IMR-90 (cell line): ENCODE measurements around the gene DGKQ. TPM values are rescaled to one million over a fixed set of nuclear protein-coding genes. Genes with fewer than 3 reads are reported as not detected.

Experiments
- ATAC-seq: fragments of 200-7000 bp; cut with Tn5 transposase; 2 replicates; pipeline ENCODE4 v1.9.1; 2020; ENCODE audit warnings: low read depth, mild to moderate bottlenecking, moderate library complexity
- BruUV-seq: library from RNA; stranded (reverse); fragments of 400-500 nt; replicated peaks from 2 replicates; lab custom pipeline; 2021; lab: Mats Ljungman, UMichigan
- CTCF ChIA-PET: fragments of 300-600 bp; formaldehyde crosslinking; extraction: SDS; loops from one replicate; lab custom pipeline; 2021; ENCODE audit warnings: antibody characterized with exemption; lab: Yijun Ruan, JAX
- POLR2A ChIA-PET: fragments of 300-600 bp; sonication (Branson Sonifier 250); formaldehyde crosslinking; loops from one replicate; lab custom pipeline; 2022; ENCODE audit warnings: antibody characterized with exemption; ENCODE audit not compliant: unreplicated experiment; lab: Charles Lee
- DNase-seq: peaks from one replicate; pipeline ENCODE4 v3.0.0; 2013
- H2AFZ ChIP-seq: replicated peaks from 2 replicates; pipeline ENCODE3; 2013; ENCODE audit warnings: low read length, mild to moderate bottlenecking; ENCODE audit not compliant: poor library complexity
- H2AK5ac ChIP-seq: 2 replicates; pipeline ENCODE4 v1.6.1; 2013; ENCODE audit warnings: low read depth, low read length, inconsistent platforms
- H2AK9ac ChIP-seq: replicated peaks from 2 replicates; pipeline ENCODE3; 2013; ENCODE audit warnings: mild to moderate bottlenecking, low read depth, low read length, moderate library complexity; ENCODE audit not compliant: poor library complexity
- H2BK120ac ChIP-seq: 2 replicates; pipeline ENCODE4 v1.6.1; 2013; ENCODE audit warnings: low read depth, low read length, inconsistent platforms
- H2BK15ac ChIP-seq: 3 replicates; pipeline ENCODE4 v1.6.1; 2013; ENCODE audit warnings: low read depth, low read length, inconsistent platforms
- H2BK20ac ChIP-seq: 2 replicates; pipeline ENCODE4 v1.6.1; 2013; ENCODE audit warnings: low read depth, mild to moderate bottlenecking, inconsistent platforms, low read length, moderate library complexity
- H2BK5ac ChIP-seq: 2 replicates; pipeline ENCODE4 v1.6.1; 2013; ENCODE audit warnings: mild to moderate bottlenecking, low read depth, low read length, inconsistent platforms; ENCODE audit not compliant: poor library complexity, severe bottlenecking
- H3K14ac ChIP-seq: replicated peaks from 2 replicates; pipeline ENCODE4 v1.6.1; 2013; ENCODE audit warnings: low read depth, low read length, inconsistent platforms
- H3K18ac ChIP-seq: 2 replicates; pipeline ENCODE4 v1.6.1; 2013; ENCODE audit warnings: low read depth, low read length, control low read depth
- H3K23ac ChIP-seq: 2 replicates; pipeline ENCODE4 v1.6.1; 2013; ENCODE audit warnings: low read depth, low read length, inconsistent platforms
- H3K27ac ChIP-seq: 2 replicates; pipeline ENCODE4 v1.5.1; 2013; ENCODE audit warnings: mild to moderate bottlenecking, control low read depth, low read length; ENCODE audit not compliant: insufficient read depth
- H3K27me3 ChIP-seq: 2 replicates; pipeline ENCODE4 v1.6.1; 2013; ENCODE audit warnings: low read length; ENCODE audit not compliant: control insufficient read depth, insufficient read depth
- H3K36me3 ChIP-seq: 2 replicates; pipeline ENCODE4 v1.6.1; 2013; ENCODE audit warnings: low read length, mixed read lengths; ENCODE audit not compliant: control insufficient read depth, insufficient read depth
- H3K4ac ChIP-seq: 2 replicates; pipeline ENCODE4 v1.6.1; 2013; ENCODE audit warnings: low read depth, low read length, inconsistent platforms
- H3K4me1 ChIP-seq: 2 replicates; pipeline ENCODE4 v1.6.1; 2013; ENCODE audit warnings: low read length, mixed read lengths; ENCODE audit not compliant: control insufficient read depth, insufficient read depth
- H3K4me2 ChIP-seq: 2 replicates; pipeline ENCODE4 v1.6.1; 2013; ENCODE audit warnings: low read depth, mild to moderate bottlenecking, control low read depth, low read length, moderate library complexity
- H3K4me3 ChIP-seq: 2 replicates; pipeline ENCODE4 v1.5.1; 2013; ENCODE audit warnings: low read depth, mild to moderate bottlenecking, control low read depth, low read length, moderate library complexity; ENCODE audit not compliant: insufficient read depth
- H3K56ac ChIP-seq: 2 replicates; pipeline ENCODE4 v1.6.1; 2013; ENCODE audit warnings: low read length, inconsistent platforms; ENCODE audit not compliant: insufficient read depth; ENCODE audit errors: extremely low read depth
- H3K79me1 ChIP-seq, 2 experiments: 2 replicates each; pipeline ENCODE4 v1.6.1; 2013; ENCODE audit warnings: low read length in 2 of 2, inconsistent platforms in 1 of 2, low read depth in 1 of 2
- H3K9ac ChIP-seq: 2 replicates; pipeline ENCODE4 v1.6.1; 2013; ENCODE audit warnings: low read depth, low read length, control low read depth
- H3K9me1 ChIP-seq: 2 replicates; pipeline ENCODE4 v1.6.1; 2013; ENCODE audit warnings: low read length, inconsistent platforms; ENCODE audit not compliant: insufficient read depth
- H3K9me3 ChIP-seq: 2 replicates; pipeline ENCODE4 v1.6.1; 2013; ENCODE audit warnings: low read length; ENCODE audit not compliant: control insufficient read depth, insufficient read depth
- H4K20me1 ChIP-seq: 2 replicates; pipeline ENCODE4 v1.6.1; 2013; ENCODE audit warnings: low read length, inconsistent platforms; ENCODE audit not compliant: insufficient read depth
- H4K5ac ChIP-seq: 2 replicates; pipeline ENCODE4 v1.6.1; 2013; ENCODE audit warnings: mild to moderate bottlenecking, low read depth, low read length, control low read depth
- H4K8ac ChIP-seq, 2 experiments: 2 replicates each; pipeline ENCODE4 v1.6.1; 2013; ENCODE audit warnings: low read depth in 2 of 2, low read length in 2 of 2, control low read depth in 1 of 2, inconsistent platforms in 1 of 2
- H4K91ac ChIP-seq: 2 replicates; pipeline ENCODE4 v1.6.1; 2013; ENCODE audit warnings: low read depth, low read length, inconsistent platforms; ENCODE audit not compliant: insufficient read depth
- BHLHE40 ChIP-seq: fragments of 150-350 bp; IDR thresholded peaks from 2 replicates; pipeline ENCODE4 v1.6.1; 2016; ENCODE audit warnings: mild to moderate bottlenecking, low read depth, low read length
- CEBPB ChIP-seq: IDR thresholded peaks from 2 replicates; pipeline ENCODE4 v1.6.1; 2012; ENCODE audit warnings: low read depth, low read length, improper control_type of control experiment
- CHD1 ChIP-seq: IDR thresholded peaks from 2 replicates; pipeline ENCODE4 v1.6.1; 2012; ENCODE audit warnings: low read depth, low read length, improper control_type of control experiment
- FOS ChIP-seq: fragments of 150-350 bp; IDR thresholded peaks from 2 replicates; pipeline ENCODE4 v1.6.1; 2016; ENCODE audit warnings: low read depth, low read length
- MAFK ChIP-seq: IDR thresholded peaks from 2 replicates; pipeline ENCODE4 v1.6.1; 2012; ENCODE audit warnings: low read depth, low read length, improper control_type of control experiment
- POLR2A ChIP-seq: IDR thresholded peaks from 2 replicates; pipeline ENCODE4 v1.6.1; 2012; ENCODE audit warnings: mild to moderate bottlenecking, low read depth, low read length
- RAD21 ChIP-seq: IDR thresholded peaks from 2 replicates; pipeline ENCODE4 v1.6.1; 2012; ENCODE audit warnings: low read length, improper control_type of control experiment
- RCOR1 ChIP-seq: IDR thresholded peaks from 2 replicates; pipeline ENCODE4 v1.6.1; 2012; ENCODE audit warnings: mild to moderate bottlenecking, low read length, improper control_type of control experiment; ENCODE audit not compliant: insufficient replicate concordance
- RFX5 ChIP-seq: IDR thresholded peaks from 2 replicates; pipeline ENCODE4 v1.8.0; 2012; ENCODE audit warnings: low read depth, mild to moderate bottlenecking, low read length, moderate library complexity
- SMC3 ChIP-seq: fragments of 150-350 bp; IDR thresholded peaks from 2 replicates; pipeline ENCODE4 v1.6.1; 2016; ENCODE audit warnings: low read depth, mild to moderate bottlenecking, antibody characterized with exemption, low read length, moderate library complexity
- WGBS, 2 experiments: methylation state at CpG; one replicate each; pipeline versions ENCODE4 v1.1.5 to v1.1.7; 2013; ENCODE audit warnings: missing lambda C conversion rate in 2 of 2; ENCODE audit not compliant: insufficient read length in 1 of 2; ENCODE audit errors: extremely low coverage in 2 of 2; 5-methylcytosine and 5-hydroxymethylcytosine counted together
- dilution Hi-C: fragments of 300-500 bp; cut with HindIII; formaldehyde crosslinking; loops from one replicate; pipeline ENCODE4 v1.14.3; 2018; ENCODE audit warnings: low sequenced_read_pairs; ENCODE audit not compliant: unreplicated experiment
- in situ Hi-C: fragments of 300-500 bp; cut with MboI; formaldehyde crosslinking; loops from 3 replicates; pipeline ENCODE4 v1.14.3; 2019; ENCODE audit warnings: low sequenced_read_pairs, inconsistent platforms, mixed read lengths
- intact Hi-C: fragments of 100-400 bp; cut with micrococcal nuclease; formaldehyde crosslinking; loops from 2 replicates; pipeline ENCODE4 v1.10.0; 2022
- polyA plus RNA-seq, 3 experiments: library from polyadenylated mRNA; depleted of rRNA; stranded (reverse); fragments of >200 nt; gene quantifications; 2 replicates each; pipeline ENCODE4 v1.2.3, GENCODE V29; 2012; ENCODE audit warnings: low replicate concordance in 1 of 3
- total RNA-seq: library from RNA; depleted of rRNA; stranded (reverse); fragments of >200 nt; gene quantifications from 2 replicates; pipeline ENCODE4 v1.2.3, GENCODE V29; 2012
- TF ChIP-seq, protein P1 (sequence below): conservative IDR thresholded peaks from 2 replicates; pipeline ENCODE4 v1.5.1; 2012; ENCODE audit warnings: mild to moderate bottlenecking, low read depth, low read length, improper control_type of control experiment

Gene DGKQ
- total and polyA plus RNA-seq, 2 of the 4 experiments (the other 2 are of a cell fraction), result 4.3 to 15.6 TPM

DNA sequence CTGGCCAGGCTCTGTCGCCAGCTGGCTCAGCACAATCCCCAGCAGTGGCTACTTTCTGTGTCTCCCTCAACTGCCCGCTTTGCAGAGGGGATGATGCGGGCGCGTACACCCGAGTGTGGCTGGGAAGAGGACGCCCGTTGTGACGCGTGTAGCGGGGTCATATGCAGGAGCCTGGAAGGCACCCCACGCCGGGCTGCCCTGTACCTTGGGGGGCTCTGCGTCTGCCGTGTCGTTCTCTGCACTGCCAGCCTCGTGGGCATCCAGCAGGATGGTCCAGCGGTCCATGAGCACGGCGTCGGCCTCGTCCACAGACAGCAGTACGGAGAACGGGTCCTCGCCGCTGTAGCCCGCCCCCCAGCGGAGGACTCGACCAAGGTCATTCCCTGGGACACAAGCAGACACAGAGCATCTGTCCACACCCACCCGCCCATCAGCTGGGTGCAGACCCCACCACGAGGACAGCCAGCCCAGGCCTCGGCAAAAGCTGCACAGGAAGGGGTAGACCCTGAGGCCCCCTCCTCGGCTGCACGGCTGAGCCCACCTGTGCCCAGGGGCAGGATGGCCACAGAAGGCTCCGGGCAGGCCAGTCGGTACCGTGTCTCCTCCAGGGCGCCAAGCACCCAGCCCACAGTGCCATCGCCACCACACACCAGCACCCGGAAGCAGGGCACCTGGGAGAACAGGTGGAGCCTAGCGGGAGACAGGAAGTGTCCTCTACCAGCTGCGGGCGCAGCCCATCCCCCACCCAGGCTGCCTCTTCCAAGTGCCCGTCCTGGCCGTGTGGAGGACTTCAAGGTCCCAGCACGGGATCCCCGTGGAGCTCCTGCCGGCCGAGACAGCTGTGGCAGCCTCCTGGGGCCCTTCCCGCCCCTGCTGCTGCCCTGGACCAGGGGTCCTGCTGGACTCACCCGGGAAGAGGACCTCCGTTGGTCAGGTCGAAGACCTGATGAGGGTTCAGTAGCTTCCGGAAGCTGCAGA is 10.8 kb downstream of the DGKQ start:
- peaks cover 66% of the 10 kb centered on the region for H3K36me3 ChIP-seq
- no peak overlapping the region for H3K18ac ChIP-seq
- BruUV-seq, result no TSS peak
- no peak overlapping the region for H4K91ac ChIP-seq
- peak overlapping the region; percentile 43 for H2AFZ ChIP-seq
- H3K9me1 ChIP-seq, result no peaks in the 10 kb centered on the region
- no peak overlapping the region for H2AK5ac ChIP-seq
- H4K5ac ChIP-seq, result no peak overlapping the region
- H2AK9ac ChIP-seq, result peak overlapping the region; percentile 42
- no peak overlapping the region for H3K23ac ChIP-seq
- 97% methylated on average over 31 of the region's 54 CpGs; no CpG with 5 or more reads in 1 of the 2 experiments for WGBS, 2 experiments
- CTCF ChIA-PET, result no interaction called here
- no peaks in the 10 kb centered on the region for H3K4me1 ChIP-seq
- no peak overlapping the region for H2BK15ac ChIP-seq
- no peak overlapping the region for H2BK20ac ChIP-seq
- no peak overlapping the region for H3K4me2 ChIP-seq
- TF ChIP-seq RCOR1 (no peak), RAD21 (no peak), MAFK (no peak), POLR2A (no peak), CEBPB (no peak), CHD1 (no peak), BHLHE40 (no peak), RFX5 (no peak), SMC3 (no peak), FOS (no peak)
- TF ChIP-seq, protein P1, sequence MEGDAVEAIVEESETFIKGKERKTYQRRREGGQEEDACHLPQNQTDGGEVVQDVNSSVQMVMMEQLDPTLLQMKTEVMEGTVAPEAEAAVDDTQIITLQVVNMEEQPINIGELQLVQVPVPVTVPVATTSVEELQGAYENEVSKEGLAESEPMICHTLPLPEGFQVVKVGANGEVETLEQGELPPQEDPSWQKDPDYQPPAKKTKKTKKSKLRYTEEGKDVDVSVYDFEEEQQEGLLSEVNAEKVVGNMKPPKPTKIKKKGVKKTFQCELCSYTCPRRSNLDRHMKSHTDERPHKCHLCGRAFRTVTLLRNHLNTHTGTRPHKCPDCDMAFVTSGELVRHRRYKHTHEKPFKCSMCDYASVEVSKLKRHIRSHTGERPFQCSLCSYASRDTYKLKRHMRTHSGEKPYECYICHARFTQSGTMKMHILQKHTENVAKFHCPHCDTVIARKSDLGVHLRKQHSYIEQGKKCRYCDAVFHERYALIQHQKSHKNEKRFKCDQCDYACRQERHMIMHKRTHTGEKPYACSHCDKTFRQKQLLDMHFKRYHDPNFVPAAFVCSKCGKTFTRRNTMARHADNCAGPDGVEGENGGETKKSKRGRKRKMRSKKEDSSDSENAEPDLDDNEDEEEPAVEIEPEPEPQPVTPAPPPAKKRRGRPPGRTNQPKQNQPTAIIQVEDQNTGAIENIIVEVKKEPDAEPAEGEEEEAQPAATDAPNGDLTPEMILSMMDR, result no peak
- no peak overlapping the region for H3K14ac ChIP-seq
- H3K79me1 ChIP-seq, result no peaks in the 10 kb centered on the region
- H3K27ac ChIP-seq, result no peak overlapping the region
- no peak overlapping the region for H4K8ac ChIP-seq
- no peaks in the 10 kb centered on the region for H3K9me3 ChIP-seq
- H3K9ac ChIP-seq, result no peak overlapping the region
- dilution Hi-C loops (no loop called here), in situ Hi-C loops (no loop called here), intact Hi-C loops (no loop called here)
- DNase-seq (no peak), ATAC-seq (no peak)
- H3K27me3 ChIP-seq, result no peaks in the 10 kb centered on the region
- H3K4me3 ChIP-seq, result no peak overlapping the region
- H3K4ac ChIP-seq, result no peak overlapping the region
- H3K56ac ChIP-seq, result no peak overlapping the region
- no peak overlapping the region for H2BK5ac ChIP-seq
- no peak overlapping the region for H2BK120ac ChIP-seq
- no peaks in the 10 kb centered on the region; the same call in 1 of the 2 replicates for H4K20me1 ChIP-seq
- POLR2A ChIA-PET, result no interaction called here
